Heart left ventricle (tissue), 16 donors: ENCODE measurements around the gene SLC5A10. TPM values are rescaled to one million over a fixed set of nuclear protein-coding genes. Genes with fewer than 3 reads are reported as not detected.

Experiments used
- ATAC-seq, 4 donors: fragments of 200-7000 bp; cut with Tn5 transposase; one replicate each; pipeline ENCODE4 v1.9.1; 2020 to 2022; ENCODE audit warnings: moderate library complexity in 4 of 4, mild to moderate bottlenecking in 3 of 4, moderate number of reproducible peaks in 1 of 4
- DNase-seq, 5 donors: peaks; one replicate each; pipeline ENCODE4 v3.0.0-alpha.2; 2020
- H3K27ac ChIP-seq, 12 donors: fragments of 200-600 bp; sonication (generic) in 4 of 12; one replicate each; pipeline versions ENCODE4 v1.5.0 to v1.8.0; 2016 to 2022; ENCODE audit warnings: mild to moderate bottlenecking in 2 of 12
- H3K27me3 ChIP-seq, 9 donors: fragments of 200-600 bp; sonication (generic) in 2 of 9; one replicate each; pipeline versions ENCODE4 v1.5.1 to v1.8.0; 2016 to 2022; ENCODE audit warnings: mild to moderate bottlenecking in 3 of 9
- H3K36me3 ChIP-seq, 9 donors: fragments of 200-600 bp; sonication (generic) in 2 of 9; one replicate each; pipeline versions ENCODE4 v1.5.0 to v1.8.0; 2018 to 2022; ENCODE audit warnings: mild to moderate bottlenecking in 2 of 9
- H3K4me1 ChIP-seq, 12 donors: fragments of 200-600 bp; sonication (generic) in 4 of 12; one replicate each; pipeline versions ENCODE4 v1.5.0 to v1.8.0; 2016 to 2022; ENCODE audit warnings: mild to moderate bottlenecking in 3 of 12
- H3K4me3 ChIP-seq, 12 donors: fragments of 200-600 bp; sonication (generic) in 4 of 12; one replicate each; pipeline versions ENCODE4 v1.5.0 to v1.8.0; 2017 to 2022; ENCODE audit warnings: mild to moderate bottlenecking in 9 of 12, moderate library complexity in 4 of 12
- H3K9me3 ChIP-seq, 12 donors: fragments of 200-600 bp; sonication (generic) in 4 of 12; one replicate each; pipeline versions ENCODE4 v1.5.0 to v1.8.0; 2016 to 2022; ENCODE audit warnings: mild to moderate bottlenecking in 1 of 12
- POLR2A ChIP-seq, 2 donors: fragments of 450-650 bp; IDR thresholded peaks; one replicate each; pipeline ENCODE4 v1.6.1; 2017; ENCODE audit warnings: antibody characterized with exemption in 2 of 2, mild to moderate bottlenecking in 2 of 2, moderate library complexity in 2 of 2
- WGBS, 4 donors: extraction: QIAGEN DNeasy Blood & Tissue Kit in 2 of 4; methylation state at CpG; one replicate each; pipeline versions ENCODE4 v1.1.5 to v1.1.7; 2013 to 2018; 5-methylcytosine and 5-hydroxymethylcytosine counted together
- intact Hi-C, 10 donors: fragments of 100-400 bp; cut with DNase I; formaldehyde crosslinking; loops; one replicate each; pipeline versions ENCODE4 v1.11.1 to v1.14.2; 2022
- polyA plus RNA-seq, 2 donors: library from polyadenylated mRNA; stranded (reverse); fragments of 200-250 nt; gene quantifications; one replicate each; pipeline ENCODE4 v1.2.3, GENCODE V29; 2013
- total RNA-seq, 9 donors: library from RNA; depleted of rRNA in 2 of 9; stranded (reverse); fragments of >200 nt in 2 of 9; fragmentation: NEBNext Ultra II Directional in 3 of 9; extraction: Animal tissue kit (Norgen Biotek cat#: 25700) in 3 of 9; gene quantifications; one replicate each; pipeline versions ENCODE4 v1.1.0 to v1.2.4, GENCODE V29; 2016 to 2023
- TF ChIP-seq, protein P1 (sequence below), 12 donors: fragments of 200-600 bp; sonication (generic) in 4 of 12; IDR thresholded peaks; one replicate each; pipeline versions ENCODE4 v1.5.0 to v1.8.0; 2018 to 2022; ENCODE audit warnings: antibody characterized with exemption in 12 of 12, mild to moderate bottlenecking in 5 of 12
- donor health status: ischemic (EF 13 %, LVEDD 7.1; RV severe dilation, severe dysfunction).
- donor health status: healthy with polysubstance abuse.
- donor health status: DM: no; HTN: yes; CAD: no.
- donor health status: DM: no; HTN: no; CAD: no.
- donor health status: ischemic (EF 25% LVEDD 6.9; RV normal size, moderate dysfunction).
- donor health status: ischemic (EF 25% LVEDD 5.7; RV mildly dilated, moderate dysfunction).
- donor health status: healthy.
- donor health status: DM: yes; HTN: yes; CAD: no.
- donor health status: ischemic (EF 35%, LVEDD 5.7; RV mildly dilated, moderate dysfunction).
- donor health status: nonischemic (EF 11% LVEDD 7.7; RV severe dilation, severe dysfunction).
- donor health status: DM: yes; HTN: yes; CAD: no.
- donor health status: PGD.
- donor health status: ischemic (EF 29% LVEDD 5.4; RV normal size, mild dysfunction).
- donor health status: nonischemic (EF 23%, LVEDD 6.1; RV moderate dilation, normal function).

Gene SLC5A10
- total and polyA plus RNA-seq, 11 donors, result 0.04 to 0.31 (median 0.09) TPM; not detected in 7

DNA sequence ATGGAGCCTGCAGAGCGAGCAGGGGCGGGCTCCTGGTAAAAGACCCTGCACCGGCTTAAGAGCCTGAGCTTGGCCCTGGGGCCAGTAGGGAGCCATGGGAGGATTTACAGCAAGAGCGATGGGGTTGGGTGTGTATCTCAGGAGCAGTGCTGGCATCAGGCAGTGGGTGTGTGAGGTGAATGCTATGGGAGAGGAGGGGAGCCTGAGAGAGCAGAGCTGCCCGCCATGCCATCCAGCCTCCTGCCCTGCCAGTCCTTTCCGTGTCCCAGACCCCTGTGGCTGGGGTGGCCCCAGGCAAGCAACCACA is 29.3 kb downstream of the SLC5A10 start:
- no peaks in the 10 kb centered on the region for H3K4me1 ChIP-seq
- H3K4me3 ChIP-seq, result no peak overlapping the region
- no peak overlapping the region for H3K27ac ChIP-seq
- TF ChIP-seq, protein P1, sequence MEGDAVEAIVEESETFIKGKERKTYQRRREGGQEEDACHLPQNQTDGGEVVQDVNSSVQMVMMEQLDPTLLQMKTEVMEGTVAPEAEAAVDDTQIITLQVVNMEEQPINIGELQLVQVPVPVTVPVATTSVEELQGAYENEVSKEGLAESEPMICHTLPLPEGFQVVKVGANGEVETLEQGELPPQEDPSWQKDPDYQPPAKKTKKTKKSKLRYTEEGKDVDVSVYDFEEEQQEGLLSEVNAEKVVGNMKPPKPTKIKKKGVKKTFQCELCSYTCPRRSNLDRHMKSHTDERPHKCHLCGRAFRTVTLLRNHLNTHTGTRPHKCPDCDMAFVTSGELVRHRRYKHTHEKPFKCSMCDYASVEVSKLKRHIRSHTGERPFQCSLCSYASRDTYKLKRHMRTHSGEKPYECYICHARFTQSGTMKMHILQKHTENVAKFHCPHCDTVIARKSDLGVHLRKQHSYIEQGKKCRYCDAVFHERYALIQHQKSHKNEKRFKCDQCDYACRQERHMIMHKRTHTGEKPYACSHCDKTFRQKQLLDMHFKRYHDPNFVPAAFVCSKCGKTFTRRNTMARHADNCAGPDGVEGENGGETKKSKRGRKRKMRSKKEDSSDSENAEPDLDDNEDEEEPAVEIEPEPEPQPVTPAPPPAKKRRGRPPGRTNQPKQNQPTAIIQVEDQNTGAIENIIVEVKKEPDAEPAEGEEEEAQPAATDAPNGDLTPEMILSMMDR (IDR thresholded peaks at IDR 0.05), result no peak
- TF ChIP-seq POLR2A (IDR thresholded peaks at IDR 0.05), result no peak
- no peaks in the 10 kb centered on the region for H3K27me3 ChIP-seq
- 92 to 95% (median 94%) methylated on average over 4 to 6 of the region's 6 CpGs for WGBS, 4 donors
- DNase-seq (no peak), ATAC-seq (no peak)
- no peaks in the 10 kb centered on the region for H3K9me3 ChIP-seq
- H3K36me3 ChIP-seq, result no peaks in the 10 kb centered on the region
- intact Hi-C loops, result no loop called here

DNA sequence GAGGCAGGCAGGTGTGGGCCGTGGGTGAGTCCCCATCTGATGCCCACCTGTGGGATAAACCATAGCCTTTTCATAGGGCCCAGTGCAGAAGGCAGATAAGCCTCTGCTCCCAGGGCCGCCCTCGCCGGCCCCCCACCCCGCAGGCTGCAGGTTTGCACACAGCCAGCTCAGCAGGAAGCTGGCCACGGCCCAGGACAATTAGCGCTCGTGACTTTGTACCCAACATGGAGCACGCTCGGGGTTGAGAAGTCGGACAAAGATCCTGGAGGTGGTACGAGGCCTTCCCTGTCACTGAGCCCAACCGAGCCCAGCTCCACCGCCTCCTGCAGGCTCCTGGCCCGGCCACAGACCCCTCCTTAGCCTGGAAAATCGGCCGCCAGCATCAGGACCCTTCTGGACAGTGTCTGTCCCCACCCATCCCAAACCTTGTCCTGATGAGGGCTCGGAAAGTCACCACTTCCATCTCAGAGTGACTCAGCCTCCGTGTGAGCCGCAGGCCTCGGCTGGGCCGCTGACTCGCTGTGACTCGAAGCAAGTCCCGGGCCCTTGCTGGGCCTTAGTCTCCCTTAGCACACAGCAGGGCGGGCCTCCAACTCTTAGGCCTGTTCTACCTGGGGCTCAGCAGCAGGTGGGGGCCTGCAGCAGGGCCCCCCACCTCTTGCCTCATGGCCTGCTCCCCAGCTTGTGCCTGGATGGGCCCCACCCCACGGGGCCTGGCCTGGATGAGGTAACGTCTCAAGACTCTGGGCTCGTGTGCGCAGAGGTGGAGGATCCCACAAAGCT is 29.9 kb downstream of the SLC5A10 start:
- H3K4me1 ChIP-seq, result no peaks in the 10 kb centered on the region
- no peak overlapping the region for H3K4me3 ChIP-seq
- 76 to 82% (median 79%) methylated on average over 27 to 30 of the region's 30 CpGs for WGBS, 4 donors
- ATAC-seq (peak in 1 of 4 donors; percentile 41), DNase-seq (no peak)
- H3K27ac ChIP-seq, result no peak overlapping the region
- no peaks in the 10 kb centered on the region for H3K36me3 ChIP-seq
- H3K9me3 ChIP-seq, result no peaks in the 10 kb centered on the region
- TF ChIP-seq, protein P1 (IDR thresholded peaks at IDR 0.05), result no peak
- TF ChIP-seq POLR2A (IDR thresholded peaks at IDR 0.05), result no peak
- no peaks in the 10 kb centered on the region for H3K27me3 ChIP-seq
- intact Hi-C loops, result loop anchor here in 1 of 10 donors (2.0 kb wide), 1 partner anchor 19 kb away; no protein-coding TSS in a partner anchor

GRCh38 chr17:18984273-18985114 is 32.5 kb downstream of the SLC5A10 start:
- H3K36me3 ChIP-seq, result no peaks in the 10 kb centered on the region
- intact Hi-C loops, result no loop called here
- TF ChIP-seq, protein P1 (IDR thresholded peaks at IDR 0.05), result no peak
- no peak for TF ChIP-seq POLR2A (IDR thresholded peaks at IDR 0.05)
- no peak for ATAC-seq
- H3K4me3 ChIP-seq, result no peak overlapping the region
- H3K9me3 ChIP-seq, result no peaks in the 10 kb centered on the region
- no peak for DNase-seq
- H3K27ac ChIP-seq, result no peak overlapping the region
- H3K4me1 ChIP-seq, result no peaks in the 10 kb centered on the region
- 89 to 92% (median 91%) methylated on average over 18 to 21 of the region's 21 CpGs for WGBS, 4 donors
- H3K27me3 ChIP-seq, result no peaks in the 10 kb centered on the region

- 79 to 93% (median 87%) methylated on average over 8 to 9 of the region's 9 CpGs for WGBS, 4 donors
- Histone ChIP-seq H3K9me3 (no peaks in the 10 kb centered on the region), H3K27me3 (no peaks in the 10 kb centered on the region), H3K4me3 (no peak overlapping the region), H3K4me1 (no peaks in the 10 kb centered on the region), H3K27ac (no peak overlapping the region), H3K36me3 (no peaks in the 10 kb centered on the region)
- no peak for TF ChIP-seq POLR2A (IDR thresholded peaks at IDR 0.05)
- TF ChIP-seq, protein P1 (IDR thresholded peaks at IDR 0.05), result no peak
- intact Hi-C loops, result no loop called here
- ATAC-seq (peak in 1 of 4 donors; percentile 21), DNase-seq (no peak)
Measured at GRCh38 chr17:18985475-18985874, 33.5 kb downstream of the SLC5A10 start.
